ENCODE measurements around the gene GPI.

Gene GPI

DNA sequence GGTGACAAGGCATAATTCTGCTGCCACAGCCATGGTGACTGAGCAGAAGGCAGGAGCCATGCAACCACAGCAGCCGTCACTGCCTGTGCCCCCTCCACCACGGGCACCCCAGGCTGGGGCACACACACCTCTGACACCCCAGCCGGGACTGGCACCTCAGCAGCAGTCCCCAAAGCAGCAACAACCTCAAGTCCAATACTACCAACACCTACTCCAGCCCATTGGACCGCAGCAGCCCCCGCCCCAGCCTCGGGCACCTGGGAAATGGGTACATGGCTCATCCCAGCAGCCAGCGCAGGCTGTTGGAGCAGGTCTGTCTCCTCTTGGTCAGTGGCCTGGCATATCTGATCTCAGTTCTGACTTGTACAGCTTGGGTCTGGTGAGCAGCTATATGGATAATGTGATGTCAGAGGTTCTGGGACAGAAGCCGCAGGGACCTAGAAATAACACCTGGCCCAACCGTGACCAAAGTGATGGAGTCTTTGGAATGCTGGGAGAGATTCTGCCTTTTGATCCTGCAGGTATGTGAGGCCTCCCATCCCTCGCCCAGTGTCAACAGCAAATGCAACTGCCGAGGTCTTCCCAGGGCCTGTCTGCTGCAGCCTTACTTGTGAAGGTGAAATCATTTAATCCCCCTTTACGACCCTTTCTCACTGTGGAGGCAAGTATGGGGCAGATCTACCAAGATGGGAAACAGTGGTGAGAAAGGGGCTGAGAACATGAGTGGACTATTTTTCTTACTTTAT lies 22.9 kb upstream of the GPI start:
- DNase-seq, result no peak

GRCh38 chr19:34343751-34344150 lies 21.2 kb upstream of the GPI start:
- no peak for DNase-seq

GRCh38 chr19:34345947-34346351 lies 19.0 kb upstream of the GPI start:
- DNase-seq, result peak; percentile 58

GRCh38 chr19:34347561-34348165 lies 17.3 kb upstream of the GPI start:
- no peak for DNase-seq

GRCh38 chr19:34348899-34349487 lies 16.0 kb upstream of the GPI start:
- no peak for DNase-seq

DNA sequence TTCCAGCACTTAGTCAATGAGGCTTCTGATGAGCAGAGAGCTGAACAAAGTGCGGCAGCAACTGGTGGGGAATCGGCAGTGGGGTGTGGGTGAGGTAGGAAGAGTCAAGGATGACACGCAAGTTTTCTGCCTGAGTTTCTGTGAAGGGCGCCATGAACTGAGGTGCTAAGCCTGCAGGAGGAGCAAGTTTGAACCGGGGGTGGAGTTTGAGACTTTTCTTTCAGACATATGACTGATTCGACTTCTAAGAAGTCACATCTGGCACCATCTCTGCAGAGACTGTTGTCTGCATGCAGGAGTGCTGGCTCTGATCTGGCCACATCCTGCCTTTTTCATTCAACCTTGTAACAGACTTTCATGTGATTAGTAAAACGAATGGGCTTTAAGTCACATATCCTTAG lies 14.8 kb upstream of the GPI start:
- DNase-seq, result peak; percentile 71

- no peak for DNase-seq
Measured at GRCh38 chr19:34351382-34351826, 13.6 kb upstream of the GPI start.

DNA sequence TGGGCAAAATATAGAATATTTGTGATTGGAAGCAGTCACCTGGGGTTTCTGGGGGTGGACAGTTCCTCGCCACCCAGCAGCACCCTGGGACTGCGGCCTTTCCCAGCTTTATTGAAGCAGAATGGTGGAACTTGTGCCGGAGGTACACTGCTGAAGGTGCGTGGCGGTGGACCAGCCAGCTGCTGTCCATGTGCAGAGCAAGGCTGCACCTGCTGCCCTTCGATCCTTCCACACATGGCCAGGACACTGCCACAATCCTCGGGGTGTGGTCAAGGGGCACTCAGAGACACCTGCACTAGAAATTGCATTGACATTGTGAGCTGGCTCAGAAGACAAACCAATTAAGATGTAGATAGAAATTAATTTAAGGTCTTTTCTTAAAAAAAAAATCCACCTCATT lies 11.4 kb upstream of the GPI start:
- no peak for DNase-seq

- no peak for DNase-seq
Measured at GRCh38 chr19:34355201-34355600, 9.8 kb upstream of the GPI start.

DNA sequence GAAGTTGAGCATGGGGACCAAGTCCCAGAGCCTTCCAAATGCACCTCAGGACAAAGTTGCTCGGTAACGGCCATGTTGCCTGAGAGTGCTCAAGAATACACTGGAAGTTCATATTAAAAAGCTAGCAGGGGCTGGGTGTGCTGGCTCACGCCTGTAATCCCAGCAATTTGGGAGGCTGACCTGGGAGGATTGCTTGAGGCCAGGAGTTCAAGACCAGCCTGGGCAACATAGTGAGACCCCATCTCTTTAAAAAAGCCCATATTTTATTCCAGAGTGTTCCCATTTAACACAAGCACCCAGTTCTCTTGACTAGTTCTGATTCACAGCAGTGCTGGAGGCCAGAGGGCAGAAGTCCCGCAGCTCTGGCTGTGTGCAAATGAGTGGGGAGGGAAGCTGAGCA lies 8.1 kb upstream of the GPI start:
- DNase-seq, result no peak

DNA sequence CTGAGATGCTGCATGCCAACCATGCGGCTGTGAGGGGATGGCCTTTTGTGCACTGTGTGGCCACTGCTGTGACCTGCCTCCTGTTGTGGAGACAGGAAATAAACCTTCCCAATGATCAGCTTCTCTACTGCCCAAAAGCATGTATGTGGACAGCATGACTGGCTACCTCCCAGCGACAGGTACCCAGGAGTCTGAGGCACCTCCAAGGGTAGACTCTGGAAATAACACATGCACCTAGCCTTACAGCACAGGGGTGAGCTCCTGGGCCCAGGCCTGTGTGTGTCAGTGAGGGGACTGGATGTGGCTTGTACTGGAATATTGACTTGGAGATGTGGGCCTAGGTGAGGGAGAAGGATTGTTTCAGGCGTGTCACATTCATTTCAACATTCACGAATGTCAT lies 7.6 kb upstream of the GPI start:
- no peak for DNase-seq

DNA sequence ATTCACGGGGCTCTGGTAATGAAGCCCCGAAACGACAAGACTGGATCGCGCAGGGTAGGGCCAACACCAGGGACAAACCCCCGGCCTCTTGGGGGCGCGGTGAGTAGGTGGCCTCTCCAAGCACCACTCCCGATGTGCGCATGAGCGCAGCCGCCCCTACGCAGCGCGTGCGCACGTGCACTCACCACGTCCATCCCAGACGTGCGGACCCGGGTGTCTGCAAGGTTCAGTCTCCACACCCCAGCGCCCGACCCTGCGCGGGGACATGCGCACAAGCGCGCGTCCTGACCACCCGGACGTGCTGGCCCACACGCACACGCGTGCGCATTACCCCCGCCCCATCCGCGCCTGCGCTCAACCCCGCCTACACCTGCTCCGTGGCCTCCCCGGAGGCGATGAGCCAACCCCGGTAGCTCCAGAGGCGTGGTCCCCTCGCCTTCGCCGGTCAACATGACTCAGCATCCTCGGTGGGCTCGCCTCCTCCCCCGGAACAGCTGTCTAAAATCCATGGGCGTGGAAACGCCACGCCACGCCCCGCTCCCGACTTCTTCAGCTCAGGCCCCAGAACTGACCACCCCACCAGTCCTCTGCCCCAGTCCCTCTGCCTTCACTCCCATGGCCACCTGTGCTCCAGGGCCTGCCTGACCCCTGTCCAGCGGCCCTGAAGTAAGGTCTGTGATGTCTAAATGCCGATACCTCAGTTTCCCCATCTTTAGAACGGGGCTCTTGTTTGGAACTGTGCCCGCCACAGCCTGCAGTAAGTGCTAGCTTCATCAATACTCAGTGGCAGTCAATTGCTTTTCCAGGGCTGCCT lies 5.6 kb upstream of the GPI start:
- DNase-seq, result peak; percentile 80

GRCh38 chr19:34359954-34360315 lies 5.1 kb upstream of the GPI start:
- DNase-seq, result no peak

DNA sequence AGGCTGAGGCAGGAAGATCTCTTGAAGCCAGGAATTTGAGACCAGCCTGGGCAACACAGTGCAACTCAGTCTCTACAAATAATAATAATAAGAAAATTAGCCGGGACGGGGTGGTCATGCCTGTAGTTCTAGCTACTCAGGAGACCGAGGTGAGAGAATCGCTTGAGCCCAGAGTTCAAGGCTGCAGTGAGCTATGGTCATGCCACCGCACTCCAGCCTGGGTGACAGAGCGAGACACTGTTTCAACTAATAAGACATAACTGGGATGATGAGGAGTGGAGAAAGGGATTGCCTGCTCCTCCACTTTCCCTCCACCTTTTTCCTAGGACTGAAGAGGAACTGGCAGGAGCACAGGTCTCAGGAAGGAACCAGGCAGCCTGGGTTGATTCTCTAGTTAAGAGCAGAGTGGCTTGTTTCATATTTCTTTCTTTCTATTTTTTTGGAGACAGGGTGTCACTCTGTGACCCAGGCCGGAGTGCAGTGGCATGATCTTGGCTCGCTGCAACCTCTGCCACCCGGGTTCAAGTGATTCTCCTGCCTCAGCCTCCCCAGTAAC lies 4.6 kb upstream of the GPI start:
- no peak for DNase-seq

DNA sequence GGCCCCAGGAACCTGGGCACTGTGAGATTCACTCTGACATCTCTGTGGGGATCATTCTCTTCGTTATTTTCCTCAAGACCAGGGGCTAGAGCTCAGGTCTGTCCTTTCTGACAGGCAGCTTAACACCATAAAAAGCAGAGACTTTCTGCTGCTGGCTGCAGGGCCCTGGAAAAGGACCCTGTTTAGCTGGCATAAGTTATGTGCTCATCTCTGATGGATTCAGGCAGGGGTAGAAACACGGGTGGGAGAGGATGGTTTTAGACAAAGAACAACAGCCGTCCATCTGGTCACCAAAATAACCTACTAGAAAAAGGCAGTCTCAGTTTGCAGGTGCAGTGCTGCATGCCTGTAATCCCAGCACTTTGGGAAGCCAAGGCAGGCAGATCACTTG lies 2.3 kb upstream of the GPI start:
- DNase-seq, result no peak

GRCh38 chr19:34363094-34363493 lies 1.9 kb upstream of the GPI start:
- no peak for DNase-seq

GRCh38 chr19:34363930-34364329 lies 1.1 kb upstream of the GPI start:
- no peak for DNase-seq

GRCh38 chr19:34364462-34364829 lies 550 bp upstream of the GPI start:
- no peak for DNase-seq

GRCh38 chr19:34365463-34366401 lies 736 bp downstream of the GPI start:
- DNase-seq, result no peak

GRCh38 chr19:34366738-34367623 lies 2.0 kb downstream of the GPI start:
- DNase-seq, result no peak

DNA sequence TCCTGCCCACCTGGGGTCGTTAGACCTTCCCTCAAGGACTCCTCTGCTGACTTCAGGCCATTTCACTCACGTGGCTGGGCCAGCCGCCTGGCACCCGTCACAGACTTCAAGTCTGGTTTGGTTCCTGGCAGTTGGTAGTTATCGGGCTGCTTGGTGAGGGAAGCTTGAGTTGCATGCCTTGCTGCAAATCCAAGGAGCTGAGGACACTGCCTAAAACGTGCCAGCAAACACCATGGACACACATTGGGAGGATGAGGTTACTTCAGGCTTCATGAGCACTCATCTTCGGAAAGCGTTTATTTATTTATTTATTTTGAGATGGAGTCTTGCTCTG lies 2.6 kb downstream of the GPI start:
- no peak for DNase-seq

Measured in effector CD4-positive, alpha-beta T cell (primary cell).